GM19463 (cell line): Measurements from ENCODE around the gene SPRYD3.
A peak's percentile ranks its signal among the peaks of the same experiment; 100 is the strongest.

ENCODE experiments used
- ATAC-seq: cut with Tn5 transposase; IDR thresholded peaks from one replicate; pipeline ENCODE4 v1.9.1; 2021; ENCODE audit warnings: mild to moderate bottlenecking, moderate library complexity; ENCODE audit not compliant: unreplicated experiment

The SPRYD3 gene

DNA sequence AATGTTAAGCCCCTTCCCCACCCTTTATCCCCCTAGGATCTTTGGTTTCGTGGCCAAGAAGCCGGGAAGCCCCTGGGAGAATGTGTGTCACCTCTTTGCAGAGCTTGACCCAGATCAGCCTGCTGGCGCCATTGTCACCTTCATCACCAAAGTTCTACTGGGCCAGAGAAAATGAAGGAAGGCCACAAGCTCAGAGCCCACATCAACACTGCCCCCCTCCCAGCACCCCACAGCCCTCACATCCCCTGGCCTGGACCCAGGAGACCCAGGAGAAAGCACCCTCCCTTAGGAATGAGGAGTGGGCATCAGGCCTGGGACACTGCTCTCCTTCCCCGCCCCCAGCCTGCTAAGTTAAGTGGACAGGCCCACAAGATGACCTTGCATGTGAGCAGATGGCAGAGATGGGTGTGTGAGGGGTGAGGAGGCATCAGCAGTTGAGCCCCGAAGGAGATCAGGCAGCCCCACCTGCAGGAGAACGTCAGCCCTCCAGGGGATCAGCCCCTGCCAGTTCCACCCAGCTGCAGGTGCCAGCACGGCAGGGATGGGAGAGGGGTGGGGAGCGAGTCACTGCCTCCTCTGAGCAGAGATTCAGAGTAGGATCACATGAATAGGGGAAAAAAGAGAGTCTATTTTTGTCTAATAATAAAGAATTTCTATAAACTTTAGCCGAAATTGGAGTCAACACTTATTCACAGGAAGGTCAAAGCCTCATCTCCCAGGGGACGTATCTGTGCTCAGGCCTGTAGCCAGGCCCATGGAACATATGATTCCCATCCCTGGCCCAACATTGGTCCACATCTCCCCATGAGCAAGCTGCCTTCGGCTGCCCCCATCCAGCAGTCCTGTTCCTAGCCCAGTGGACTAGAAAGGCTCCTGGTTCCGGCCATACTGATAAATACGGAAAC lies 15.2 kb downstream of the SPRYD3 start:
- ATAC-seq, result no peak

DNA sequence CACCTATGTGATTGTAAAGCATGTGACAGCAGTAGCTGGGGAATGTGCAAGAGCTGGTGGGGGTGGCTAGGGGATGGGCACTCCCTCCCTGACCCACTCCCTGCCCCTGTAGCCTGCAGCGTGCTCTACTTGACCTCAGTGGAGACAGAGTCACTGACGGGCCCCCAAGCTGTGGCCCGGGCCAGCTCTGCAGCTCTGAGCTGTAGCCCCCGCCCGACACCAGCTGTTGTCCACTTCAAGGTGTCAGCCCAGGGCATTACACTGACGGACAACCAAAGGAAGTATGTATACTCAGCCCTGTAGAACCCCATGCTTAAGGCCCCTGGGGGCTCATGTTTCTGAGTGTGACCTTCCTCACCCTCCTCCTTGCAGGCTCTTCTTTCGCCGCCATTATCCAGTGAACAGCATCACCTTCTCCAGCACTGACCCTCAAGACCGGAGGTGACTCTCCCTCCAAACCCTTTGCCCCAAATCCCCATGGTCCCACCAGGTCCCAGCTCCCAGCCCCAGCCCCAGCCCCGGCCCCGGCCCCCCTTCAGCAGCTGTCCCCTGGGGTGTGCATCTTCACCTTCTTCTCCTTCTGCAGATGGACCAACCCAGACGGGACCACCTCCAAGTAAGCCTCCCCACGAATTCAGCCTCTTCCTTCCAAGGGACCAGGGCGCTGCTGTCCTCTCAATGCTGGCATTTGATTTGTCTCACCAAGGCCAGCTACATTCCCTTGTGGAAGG lies 16.0 kb downstream of the SPRYD3 start:
- ATAC-seq, result no peak

DNA sequence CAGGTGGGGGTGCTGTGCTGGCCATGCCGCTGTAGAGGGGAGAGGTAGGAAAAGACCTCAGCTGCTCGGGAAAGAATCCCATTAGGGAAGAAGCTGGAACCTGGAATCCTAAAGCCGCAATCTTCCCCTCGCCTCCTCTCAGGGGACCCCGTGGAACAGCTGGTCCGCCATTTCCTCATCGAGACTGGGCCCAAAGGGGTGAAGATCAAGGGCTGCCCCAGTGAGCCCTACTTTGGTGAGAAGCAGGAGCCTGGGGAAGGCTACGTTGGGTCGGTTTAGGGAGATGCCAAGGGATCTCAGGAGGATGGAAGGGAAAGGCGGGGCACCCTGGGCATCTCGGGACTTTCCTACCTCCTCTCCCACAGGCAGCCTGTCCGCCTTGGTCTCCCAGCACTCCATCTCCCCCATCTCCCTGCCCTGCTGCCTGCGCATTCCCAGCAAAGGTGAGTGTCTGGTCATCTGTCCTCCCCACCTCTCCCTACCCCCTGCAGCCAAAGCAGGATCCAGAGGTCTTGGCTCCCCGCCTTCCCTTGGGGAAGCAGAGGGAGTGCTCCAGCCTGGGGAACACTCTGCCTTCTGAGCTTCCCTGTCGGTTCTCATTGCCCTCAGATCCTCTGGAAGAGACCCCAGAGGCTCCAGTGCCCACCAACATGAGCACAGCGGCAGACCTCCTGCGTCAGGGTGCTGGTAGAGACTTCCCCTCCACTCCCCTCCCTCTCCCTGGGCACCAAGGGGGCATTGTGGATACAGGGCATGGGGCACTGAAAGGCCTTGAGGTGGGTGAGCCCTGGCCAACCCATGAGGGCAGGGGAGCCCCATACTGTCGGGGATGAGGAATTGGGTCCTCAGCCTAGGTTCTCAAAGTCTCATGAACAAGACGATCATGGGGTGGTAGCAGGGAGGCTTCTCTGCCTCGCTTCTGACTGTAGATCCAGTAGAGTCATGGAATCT lies 16.9 kb downstream of the SPRYD3 start:
- ATAC-seq, result no peak

GRCh38 chr12:53061404-53062010 lies 17.7 kb downstream of the SPRYD3 start:
- ATAC-seq, result no peak

DNA sequence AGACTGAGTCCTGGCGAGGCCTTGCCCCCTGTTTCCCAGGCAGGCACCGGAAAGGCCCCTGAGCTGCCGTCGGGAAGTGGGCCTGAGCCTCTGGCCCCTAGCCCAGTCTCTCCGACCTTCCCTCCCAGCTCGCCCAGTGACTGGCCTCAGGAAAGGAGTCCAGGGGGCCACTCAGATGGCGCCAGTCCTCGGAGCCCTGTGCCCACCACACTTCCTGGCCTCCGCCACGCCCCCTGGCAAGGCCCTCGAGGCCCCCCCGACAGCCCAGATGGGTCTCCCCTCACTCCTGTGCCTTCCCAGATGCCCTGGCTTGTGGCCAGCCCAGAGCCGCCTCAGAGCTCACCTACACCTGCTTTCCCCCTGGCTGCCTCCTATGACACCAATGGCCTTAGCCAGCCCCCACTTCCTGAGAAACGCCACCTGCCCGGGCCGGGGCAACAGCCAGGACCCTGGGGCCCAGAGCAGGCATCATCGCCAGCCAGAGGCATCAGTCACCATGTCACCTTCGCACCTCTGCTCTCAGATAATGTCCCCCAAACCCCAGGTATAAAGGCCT lies 18.4 kb downstream of the SPRYD3 start:
- no peak for ATAC-seq

DNA sequence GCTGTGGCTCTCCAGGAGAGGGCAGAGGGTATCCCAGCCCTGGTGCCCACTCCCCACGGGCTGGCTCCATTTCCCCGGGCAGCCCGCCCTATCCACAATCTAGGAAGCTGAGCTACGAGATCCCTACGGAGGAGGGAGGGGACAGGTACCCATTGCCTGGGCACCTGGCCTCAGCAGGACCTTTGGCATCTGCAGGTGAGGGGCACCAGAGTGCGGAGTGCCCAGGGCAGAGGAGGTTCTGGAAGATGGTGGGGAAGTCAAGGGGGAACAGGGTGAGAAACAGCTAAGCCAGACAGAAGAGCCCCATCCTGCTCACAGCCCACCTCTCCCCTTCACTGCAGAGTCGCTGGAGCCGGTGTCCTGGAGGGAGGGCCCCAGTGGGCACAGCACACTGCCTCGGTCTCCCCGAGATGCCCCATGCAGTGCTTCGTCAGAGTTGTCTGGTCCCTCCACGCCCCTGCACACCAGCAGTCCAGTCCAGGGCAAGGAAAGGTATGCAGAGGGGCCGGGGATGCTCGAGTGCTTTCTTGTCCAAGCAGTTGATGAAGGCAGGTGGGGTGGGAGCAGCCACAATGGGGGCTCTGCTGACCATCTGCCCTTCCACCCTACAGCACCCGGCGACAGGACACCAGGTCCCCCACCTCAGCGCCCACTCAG lies 19.0 kb downstream of the SPRYD3 start:
- ATAC-seq, result no peak

DNA sequence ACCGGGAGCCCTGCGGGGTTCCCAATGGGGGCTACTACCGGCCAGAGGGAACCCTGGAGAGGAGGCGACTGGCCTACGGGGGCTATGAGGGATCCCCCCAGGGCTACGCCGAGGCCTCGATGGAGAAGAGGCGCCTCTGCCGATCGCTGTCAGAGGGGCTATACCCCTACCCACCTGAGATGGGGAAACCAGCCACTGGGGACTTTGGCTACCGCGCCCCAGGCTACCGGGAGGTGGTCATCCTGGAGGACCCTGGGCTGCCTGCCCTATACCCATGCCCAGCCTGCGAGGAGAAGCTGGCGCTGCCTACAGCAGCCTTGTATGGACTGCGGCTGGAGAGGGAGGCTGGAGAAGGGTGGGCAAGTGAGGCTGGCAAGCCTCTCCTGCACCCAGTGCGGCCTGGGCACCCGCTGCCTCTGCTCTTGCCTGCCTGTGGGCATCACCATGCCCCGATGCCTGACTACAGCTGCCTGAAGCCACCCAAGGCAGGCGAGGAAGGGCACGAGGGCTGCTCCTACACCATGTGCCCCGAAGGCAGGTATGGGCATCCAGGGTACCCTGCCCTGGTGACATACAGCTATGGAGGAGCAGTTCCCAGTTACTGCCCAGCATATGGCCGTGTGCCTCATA lies 19.6 kb downstream of the SPRYD3 start:
- no peak for ATAC-seq

- ATAC-seq, result no peak
Observed at GRCh38 chr12:53058674-53059433, 20.3 kb downstream of the SPRYD3 start.

GRCh38 chr12:53057816-53058500 lies 21.2 kb downstream of the SPRYD3 start:
- no peak for ATAC-seq

GRCh38 chr12:53056901-53057300 lies 22.3 kb downstream of the SPRYD3 start:
- ATAC-seq, result no peak

DNA sequence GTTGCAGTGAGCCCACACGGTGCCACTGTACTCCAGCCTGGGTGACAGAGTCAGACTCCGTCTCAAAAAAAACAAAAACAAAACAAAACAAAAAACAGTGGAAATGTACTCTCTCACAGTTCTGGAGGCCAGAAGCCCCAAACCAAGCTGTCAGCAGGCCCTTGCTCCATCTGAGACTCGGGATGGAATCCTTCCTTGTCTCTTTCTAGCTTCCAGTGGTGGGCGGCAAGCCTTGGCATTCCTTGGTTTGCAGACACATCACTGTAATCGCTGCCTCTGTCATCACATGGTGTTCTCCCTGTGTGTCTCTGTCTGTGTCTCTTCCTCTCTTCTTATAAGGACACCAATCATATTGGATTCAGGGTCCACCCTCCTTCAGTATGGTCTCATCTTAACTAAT lies 22.9 kb downstream of the SPRYD3 start:
- no peak for ATAC-seq

GRCh38 chr12:53055471-53056266 lies 23.5 kb downstream of the SPRYD3 start:
- no peak for ATAC-seq

- peak; percentile 96 for ATAC-seq
Observed at GRCh38 chr12:53054112-53054878, 24.9 kb downstream of the SPRYD3 start.

DNA sequence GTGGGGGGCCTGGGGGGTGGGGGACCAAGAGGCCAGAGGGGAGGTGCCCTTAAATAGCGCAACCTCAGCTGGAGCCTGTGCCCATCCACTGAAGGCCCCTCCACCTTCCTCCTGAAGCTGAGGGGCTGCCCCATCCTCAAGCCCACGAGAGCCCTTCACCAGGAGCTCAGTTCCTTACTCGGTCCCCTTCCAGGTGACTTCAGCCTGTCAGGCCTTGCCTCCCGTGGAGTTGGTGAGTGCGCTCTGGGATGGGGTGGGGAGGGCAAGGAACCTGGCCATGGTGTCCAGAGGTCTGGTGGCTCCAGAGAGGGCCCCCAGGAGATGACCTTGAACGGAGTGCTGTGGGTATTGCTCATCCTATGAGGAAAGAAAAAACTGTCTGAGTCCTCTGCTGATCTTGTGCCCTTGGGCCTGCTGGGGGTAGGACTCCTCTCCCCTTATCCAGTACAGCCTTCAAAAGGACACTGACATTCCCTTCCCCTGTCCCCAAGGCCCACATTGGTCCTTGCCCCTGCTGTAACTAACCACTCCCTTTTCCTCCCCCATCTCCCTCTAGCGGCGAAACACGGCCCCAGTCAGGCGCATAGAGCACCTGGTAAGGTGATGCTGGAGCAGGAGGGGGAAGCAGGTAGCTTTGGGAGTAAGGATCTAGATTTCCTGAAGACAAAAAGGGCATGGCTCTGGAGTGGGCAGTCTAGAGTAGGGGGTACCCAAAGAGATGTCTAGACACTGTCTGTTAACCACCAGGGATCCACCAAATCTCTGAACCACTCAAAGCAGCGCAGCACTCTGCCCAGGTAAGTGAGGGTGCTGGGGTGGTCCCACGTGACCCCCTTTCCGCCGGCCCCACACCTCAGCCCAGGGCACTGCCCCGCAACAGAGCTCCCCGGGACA lies 25.7 kb downstream of the SPRYD3 start:
- ATAC-seq, result no peak

DNA sequence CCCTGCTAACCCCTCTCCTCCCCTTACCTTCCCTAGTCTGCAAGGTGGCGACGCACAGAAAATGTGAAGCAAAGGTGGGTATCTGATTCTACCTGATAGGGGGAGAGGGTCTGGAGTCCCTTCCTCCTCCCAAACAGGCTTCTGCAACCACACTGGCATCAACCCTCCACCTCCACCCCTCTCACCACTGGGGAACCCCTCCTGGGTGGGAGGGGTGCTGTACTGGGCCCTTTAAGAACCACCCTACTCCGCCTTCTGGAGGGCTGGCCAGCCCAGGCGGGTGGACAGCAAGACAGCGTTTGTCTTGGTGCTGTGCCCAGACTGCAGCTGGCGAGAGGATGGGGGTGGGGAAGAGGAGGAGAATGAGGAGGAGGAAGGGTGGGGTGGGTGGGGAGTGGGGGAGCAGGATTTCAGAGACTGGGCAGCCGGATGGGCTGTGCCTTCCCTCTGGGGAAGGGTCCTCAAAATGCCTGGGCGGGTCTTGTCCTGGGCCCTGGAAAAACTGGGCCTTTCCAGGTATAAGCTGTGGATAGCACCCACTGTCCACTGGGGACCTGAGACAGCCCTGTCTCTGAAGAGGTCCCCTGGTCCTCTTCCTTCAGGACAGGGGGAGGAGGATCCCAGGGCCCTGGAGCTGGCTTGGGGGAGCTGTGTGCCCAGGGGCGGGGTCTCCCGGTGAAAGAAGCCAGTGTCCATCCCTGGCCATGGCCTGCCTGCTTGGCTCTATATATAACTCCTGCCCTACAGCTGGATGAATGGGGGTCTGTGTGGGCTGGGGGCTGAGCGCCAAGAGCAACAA lies 26.6 kb downstream of the SPRYD3 start:
- ATAC-seq, result no peak
